ENCODE data around the gene AMN.

AMN gene

GRCh38 chr14:102969060-102969791 is 46.8 kb downstream of the AMN start:
- no peak for DNase-seq

DNA sequence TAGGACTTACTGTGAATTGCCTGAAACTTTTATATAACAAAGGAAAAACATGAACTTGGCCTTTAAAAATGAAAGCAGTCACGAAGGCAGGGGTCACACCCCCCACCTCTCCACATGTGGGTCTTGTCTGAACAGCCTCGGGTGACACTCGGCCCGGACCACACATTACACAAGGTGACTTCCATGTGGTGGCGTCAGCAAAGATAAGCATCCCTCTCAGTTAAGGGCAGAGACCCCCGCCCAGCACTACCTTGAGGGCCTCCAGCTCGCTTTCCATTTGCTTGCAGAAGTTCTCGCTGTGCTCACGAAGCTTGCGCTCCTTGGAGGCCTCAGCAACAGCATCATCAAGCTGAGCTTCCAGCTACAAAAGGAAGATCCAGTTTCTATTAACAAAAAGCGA is 47.4 kb downstream of the AMN start:
- no peak for DNase-seq

DNA sequence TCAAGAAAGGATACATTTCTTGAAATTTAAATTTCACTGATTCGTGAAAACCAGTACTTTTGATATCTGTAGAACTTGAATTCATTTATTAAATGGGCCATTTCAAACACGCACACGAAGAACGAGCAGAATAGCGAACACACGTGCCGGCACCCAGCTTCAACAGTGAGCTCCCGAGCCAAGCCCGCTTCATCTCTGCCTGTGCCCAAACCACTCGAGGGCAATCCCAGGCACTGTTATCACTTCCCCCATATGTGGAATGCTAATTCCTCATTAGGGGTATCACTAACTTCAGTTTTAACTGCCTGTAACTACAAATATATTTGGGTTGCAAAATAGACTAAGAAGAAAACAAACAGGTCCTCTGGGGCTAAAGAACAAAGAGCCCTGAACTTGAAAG is 48.0 kb downstream of the AMN start:
- no peak for DNase-seq

- no peak for DNase-seq
These were observed 48.9 kb downstream of the AMN start for GRCh38 chr14:102971314-102971713.

DNA sequence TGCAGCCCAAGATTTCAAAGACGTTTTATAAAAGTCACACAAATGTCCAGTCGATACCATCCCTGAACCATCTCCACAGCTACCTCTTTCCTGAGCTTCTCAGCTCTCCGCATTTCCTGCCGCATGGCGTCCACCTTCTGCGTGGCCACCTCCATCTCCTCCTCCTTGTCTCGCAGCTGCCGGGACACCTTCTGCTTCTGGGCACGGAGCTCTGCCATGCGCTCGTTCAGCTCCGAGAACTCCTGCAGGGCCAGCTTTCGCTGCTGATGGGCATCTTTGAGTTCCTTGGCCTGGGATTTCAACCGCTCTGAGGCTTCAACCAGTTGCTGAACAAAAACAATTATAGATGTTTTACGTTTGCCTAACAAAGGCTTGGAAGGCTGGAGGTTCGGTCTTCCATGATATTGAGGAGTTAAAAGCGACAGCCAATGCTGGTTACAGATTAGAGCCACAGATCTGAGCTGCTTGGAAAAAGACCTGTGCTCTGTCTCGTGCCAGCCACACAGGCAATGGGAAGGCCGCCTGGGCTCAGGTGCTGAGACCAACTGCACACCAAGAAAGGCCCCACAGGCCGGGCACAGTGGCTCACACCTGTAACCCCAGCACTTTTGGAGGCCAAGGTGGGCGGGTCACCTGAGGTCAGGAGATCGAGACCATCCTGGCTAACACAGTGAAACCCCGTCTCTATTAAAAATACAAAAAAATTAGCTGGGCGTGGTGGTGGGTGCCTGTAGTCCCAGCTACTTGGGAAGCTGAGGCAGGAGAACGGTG is 49.6 kb downstream of the AMN start:
- no peak for DNase-seq

DNA sequence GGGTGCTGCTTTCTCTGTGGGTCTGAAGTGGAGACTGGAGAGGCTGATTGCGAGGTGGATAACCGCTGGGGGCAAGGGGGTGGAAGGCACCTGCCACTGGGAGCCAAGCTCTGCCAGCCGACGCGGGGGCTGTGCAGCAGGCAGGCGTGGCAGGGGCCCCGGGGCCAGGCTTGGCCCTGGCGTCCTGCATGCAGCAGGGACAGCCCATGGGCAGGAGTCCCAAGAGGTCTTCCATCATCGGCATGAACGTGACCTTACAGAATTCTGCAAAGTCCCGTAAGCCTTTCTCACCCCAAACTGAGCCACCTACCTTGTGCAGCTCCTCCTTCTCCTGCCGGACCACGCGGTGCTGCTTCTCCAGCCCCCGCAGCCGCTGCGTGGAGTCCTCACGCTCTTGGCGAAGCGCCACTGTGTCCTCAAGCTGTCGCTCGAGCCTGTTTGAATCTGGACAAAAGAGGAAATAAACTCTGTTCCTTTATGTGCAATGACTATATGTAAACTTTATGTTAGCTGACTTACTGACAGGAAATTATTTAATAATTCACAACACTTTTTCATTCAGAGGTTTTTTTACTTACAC is 51.3 kb downstream of the AMN start:
- peak; percentile 66 to 87 for DNase-seq

GRCh38 chr14:102975662-102976061 is 53.2 kb downstream of the AMN start:
- no peak for DNase-seq

DNA sequence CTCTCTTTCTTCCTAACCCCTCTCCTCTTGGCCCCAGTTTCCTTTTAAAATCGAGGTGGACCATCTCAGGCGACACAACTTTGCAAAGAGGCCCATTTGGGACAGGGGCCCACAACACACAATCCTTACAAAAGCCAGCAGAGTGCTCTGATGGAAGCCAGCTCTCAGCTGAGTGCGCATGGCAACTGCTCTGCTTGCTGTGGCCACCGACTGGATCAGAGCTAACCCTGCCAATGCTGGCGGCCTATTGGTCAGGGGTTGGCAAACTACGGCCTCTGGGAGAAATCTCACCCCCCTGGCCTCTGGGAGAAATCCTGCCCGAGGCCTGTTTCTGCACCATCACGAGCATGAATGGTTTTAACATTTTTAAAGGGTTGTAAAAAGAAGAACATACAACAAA is 55.0 kb downstream of the AMN start:
- DNase-seq, result no peak

GRCh38 chr14:102979406-102979805 is 56.9 kb downstream of the AMN start:
- no peak for DNase-seq

DNA sequence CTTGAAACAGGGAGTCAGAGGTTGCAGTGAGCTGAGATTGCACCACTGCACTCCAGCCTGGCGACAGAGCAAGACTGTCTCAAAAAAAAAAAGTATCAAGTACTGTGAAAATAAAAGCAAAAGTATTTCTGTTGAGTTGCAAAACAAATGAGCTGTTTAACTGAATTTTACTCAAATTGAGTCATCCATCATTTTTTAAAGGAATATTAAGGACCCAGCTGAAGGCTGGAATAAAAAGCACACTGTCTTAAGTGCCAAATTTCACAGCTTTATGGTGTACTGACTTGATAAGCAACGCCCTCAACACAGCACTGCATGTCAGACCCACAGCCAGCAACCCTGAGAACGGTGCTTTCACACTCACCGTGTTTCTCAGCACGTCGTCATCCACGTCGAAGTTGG is 57.9 kb downstream of the AMN start:
- no peak for DNase-seq

Measured in inflammatory macrophage (primary cell).